GM15510 (cell line): Measurements from ENCODE around the gene CPD.

Source experiments
- POLR2A ChIP-seq: IDR thresholded peaks from 3 replicates; pipeline ENCODE4 v1.6.1; 2011; ENCODE audit warnings: borderline replicate concordance; ENCODE audit not compliant: insufficient read length; ENCODE audit errors: extremely low read depth

The CPD gene

DNA sequence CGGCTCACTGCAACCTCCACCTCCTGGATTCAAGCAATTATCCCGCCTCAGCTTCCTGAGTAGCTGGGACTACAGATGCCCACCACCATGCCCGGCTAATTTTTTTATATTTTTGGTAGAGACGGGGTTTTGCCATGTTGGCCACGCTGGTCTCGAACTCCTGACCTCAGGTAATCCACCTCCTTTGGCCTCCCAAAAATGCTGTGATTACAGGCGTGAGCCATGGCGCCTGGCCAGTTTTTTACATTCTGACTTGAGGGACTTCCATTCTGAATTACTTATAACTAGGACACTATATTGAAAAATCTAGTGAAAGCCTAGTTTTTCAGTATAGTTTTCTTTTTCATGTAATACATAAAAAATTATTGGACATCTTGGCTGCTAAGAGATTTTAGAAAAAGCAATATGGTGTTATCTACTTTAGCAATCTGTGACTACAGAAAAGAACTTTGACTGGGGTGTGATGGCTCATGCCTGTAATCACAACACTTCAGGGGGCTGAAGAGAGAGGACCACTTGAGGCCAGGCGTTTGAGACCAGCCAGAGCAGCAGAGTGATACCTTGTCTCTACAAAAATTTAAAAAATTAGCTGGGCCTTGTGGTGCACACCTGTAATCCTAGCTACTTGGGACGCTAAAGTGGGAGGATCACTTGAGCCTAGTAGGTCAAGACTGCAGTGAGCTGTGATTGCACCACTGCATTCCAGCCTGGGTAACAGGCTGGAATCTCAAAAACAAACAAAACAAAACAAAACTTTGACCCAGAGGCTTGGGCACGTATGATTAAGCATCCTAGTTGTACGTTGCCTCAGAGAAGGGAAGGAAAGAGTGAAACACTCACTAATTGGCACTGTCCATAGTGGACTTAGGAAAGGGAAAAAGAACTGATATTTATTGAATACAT lies 71.6 kb downstream of the CPD start:
- no peak for TF ChIP-seq POLR2A

DNA sequence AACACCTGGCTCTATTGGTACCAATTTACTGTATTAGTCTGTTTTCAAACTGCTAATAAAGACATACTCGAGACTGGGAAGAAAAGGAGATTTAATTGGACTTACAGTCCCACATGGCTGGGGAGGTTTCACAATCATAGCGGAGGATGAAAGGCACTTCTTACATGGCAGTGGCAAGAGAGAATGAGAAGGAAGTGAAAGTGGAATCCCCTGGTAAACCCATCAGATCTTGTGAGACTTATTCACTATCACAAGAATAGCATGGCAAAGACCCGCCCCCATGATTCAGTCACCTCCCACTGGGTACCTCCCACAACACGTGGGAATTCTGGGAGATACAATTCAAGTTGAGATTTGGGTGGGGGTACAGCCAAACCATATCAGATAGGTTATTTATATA lies 75.9 kb downstream of the CPD start:
- TF ChIP-seq POLR2A, result no peak

DNA sequence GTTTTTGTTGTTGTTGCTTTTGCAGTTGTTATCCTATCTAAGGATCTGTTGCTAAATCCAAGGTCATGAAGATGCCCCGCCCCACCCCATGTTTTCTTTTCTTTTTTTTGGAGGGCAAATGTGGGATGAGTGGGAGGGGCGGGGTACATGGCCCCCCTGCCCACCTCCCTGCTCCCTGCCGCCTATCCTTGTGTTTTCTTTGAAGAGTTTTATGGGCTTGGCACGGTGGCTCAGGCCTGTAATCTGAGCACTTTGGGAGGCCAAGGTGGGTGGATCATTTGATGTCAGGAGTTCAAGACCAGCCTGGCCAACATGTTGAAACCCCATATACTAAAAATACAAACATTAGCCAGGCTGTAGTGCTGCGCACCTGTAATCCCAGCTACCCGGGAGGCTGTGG lies 79.6 kb downstream of the CPD start:
- TF ChIP-seq POLR2A, result no peak

DNA sequence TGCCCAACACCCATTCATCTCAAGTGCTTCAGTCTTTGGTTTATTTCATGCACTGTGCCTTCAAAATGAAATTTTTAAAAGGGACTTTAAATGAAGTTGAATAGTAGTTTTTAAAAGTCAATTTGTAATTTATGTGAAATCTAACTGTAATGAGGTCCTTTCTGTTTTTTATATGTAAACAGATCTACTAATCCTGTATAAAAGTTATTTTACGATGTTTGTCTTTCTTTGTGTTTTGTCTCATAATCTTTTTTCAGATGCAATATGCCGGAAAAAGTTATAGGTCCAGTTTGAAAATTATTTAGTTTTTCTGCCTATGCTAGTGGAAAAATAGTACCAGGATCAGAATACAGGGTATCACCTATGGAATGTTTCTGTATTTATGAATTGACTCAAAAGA lies 89.7 kb downstream of the CPD start:
- TF ChIP-seq POLR2A, result no peak

DNA sequence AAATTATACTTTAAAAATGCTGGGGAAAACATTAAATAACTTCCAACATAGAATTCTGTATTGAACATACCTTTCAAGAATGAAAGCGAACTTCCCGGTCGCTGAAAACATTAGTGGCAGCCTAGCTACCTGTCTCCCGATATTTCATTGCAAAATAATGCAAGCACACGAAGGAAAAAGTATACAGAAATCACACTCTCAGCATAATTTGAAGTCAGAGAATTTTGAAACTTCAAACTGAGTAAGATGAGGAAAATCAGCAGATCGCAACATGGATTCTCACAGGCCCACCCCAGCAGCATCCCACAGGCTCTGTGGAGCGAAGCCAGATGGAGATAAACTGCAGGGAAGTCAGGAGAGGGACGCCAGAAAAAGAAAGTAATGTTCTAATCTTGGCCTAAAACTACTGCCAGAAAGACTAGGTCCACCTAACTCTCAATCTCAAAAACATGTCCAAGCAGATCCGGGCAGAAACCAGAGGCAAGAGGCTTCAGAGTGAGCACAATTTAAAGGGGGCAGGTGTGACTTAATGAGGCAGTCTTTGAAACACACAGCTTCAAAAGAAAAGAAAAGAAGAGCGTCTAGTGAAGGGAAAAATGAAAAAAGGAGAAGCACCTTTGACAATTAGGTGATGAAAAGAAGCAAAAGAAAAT lies 93.6 kb downstream of the CPD start:
- TF ChIP-seq POLR2A, result no peak

DNA sequence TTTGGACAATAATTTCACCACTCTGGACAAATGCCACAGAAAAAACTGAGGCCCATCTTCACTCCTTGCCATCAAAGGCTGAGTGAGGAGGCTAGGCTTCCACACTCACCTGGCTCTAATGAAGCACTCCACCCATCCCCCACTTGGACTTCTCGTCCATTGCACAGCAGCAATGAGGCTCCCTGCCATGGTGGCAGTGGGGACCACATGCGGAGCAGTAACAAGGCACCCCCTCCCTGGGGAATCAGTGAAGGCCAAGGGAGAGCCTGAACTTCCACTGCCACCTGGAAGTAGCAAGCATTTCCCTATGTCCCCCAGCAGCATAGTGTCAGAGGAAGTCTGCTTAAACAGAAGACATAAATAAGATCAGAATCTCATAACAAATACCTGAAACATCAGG lies 96.5 kb downstream of the CPD start:
- TF ChIP-seq POLR2A, result no peak

DNA sequence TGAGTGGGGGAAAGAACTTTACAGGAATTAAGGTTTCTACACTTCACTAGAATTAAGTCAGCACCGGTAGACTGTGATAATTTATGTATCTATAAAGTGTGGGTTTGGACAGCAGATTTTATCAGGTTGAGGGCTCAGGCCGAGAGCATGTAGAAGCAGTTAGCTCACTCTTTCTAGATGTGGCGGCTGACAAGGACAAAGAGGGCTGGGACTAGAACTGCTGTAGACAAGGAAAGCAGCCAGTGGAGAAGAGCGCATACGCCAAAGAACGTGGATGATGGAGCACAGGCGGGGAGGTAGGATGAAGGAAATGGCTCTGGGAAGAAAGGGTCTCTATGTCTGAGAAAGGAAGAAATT lies 98.0 kb downstream of the CPD start:
- no peak for TF ChIP-seq POLR2A

DNA sequence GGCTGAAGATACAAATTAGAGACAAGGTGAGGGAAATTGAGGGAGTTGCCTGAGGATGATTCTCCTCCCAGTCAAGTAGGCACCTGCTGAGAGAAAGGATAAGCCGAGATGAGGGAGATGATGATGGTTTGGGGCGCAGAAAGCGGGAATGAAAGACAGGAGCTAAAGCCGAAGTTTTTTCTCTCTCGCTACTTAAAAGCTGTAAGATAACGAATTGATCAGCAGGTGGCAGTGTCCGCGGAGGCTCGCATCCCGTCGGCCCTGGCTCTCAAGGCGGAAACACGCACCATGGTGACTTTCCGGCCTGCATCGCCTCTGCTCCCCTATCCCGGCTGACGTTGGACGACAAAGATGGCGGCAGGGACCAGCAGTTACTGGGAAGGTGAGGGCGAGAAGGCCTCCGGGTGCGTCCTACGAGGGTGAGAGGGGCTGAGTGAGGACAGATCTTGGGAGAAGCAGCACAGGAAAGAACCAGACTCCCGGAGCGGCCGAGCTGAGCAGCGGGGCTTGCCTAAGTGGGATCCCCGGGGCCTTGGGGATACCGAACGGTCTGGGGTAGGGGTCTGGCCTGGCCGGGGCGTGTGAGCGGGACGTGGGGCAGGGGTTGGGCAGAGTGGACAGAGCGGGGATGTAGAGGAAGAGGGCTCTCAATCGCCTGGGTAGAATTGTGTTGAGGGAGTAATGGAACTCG lies 98.5 kb downstream of the CPD start, which contains the start of gene GOSR1:
Gene GOSR1, plus strand, starts transcription at position 326 of the 691 bp plus-strand sequence. Its CDS starts 26 bp downstream, at position 352.
- peak; percentile 91 for TF ChIP-seq POLR2A

DNA sequence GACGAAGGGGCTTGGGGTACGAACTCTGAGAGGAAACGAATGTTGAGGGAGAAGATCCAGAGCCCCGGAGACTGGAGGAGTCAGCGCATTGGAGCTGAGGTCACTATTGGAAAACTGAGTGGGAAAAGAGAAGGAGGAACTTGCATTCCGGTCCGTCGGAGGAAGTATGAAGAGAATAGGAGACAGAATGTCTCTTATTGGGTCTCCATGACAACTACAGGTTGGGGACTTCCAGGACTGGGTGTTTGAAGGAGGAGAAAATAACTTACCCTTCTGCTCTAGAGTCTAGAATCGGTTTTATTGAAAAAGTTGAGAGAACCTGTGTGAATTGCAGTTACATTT lies 99.0 kb downstream of the CPD start:
- TF ChIP-seq POLR2A, result no peak

DNA sequence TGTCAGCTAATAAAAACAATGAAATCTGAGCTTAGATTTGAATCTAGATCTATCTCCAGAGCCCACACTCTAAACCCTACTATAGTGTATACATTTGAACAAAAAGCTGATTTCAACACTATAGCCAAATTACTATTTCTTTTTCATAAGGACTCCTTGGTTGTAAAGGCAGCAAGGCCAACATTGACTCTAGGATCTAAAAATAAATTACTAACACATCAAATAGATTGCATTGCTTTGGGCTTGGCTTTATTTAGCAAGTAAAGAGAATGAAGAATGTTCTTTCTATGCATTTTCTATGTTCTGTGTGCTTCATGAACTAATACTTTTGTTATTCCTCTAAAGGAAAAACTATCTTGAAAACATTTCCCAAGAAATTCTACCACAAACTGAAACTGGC lies 103.8 kb downstream of the CPD start:
- TF ChIP-seq POLR2A, result no peak

DNA sequence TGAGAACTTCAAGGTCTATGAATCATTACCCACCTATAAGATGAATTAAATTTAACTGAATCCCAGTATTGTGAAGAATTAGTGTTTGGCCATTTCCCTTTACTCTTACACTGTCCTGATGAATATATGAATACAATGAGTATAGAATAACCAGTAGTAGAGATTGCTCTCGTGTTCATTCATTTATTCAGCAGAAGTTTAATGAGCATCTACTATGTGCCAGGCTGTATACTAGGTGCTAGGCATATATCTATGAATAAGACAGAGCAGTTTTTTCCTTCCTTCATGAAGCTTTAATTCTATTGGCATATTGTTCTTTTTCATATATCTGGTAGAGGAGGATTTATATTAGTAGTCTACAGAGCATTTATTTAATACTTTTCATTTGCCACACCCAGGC lies 104.4 kb downstream of the CPD start:
- no peak for TF ChIP-seq POLR2A

DNA sequence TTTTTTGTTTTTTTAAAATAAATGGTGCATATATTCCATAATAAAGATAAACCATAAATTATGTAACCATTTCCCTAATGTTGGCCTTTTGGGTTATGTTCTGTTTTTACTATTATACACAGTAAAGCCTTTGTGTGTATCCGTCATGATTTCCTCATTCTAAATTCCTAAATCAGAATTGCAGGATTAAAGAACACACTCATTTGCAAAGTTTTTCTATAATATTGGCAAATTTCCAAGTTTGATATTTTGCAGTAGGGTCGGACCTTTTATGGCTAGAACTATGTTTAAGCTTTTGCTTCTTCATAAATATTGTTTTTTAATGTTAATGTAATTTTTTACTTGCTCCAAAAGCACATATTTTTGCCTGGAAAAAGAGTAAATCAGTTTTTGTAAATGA lies 115.1 kb downstream of the CPD start:
- TF ChIP-seq POLR2A, result no peak

DNA sequence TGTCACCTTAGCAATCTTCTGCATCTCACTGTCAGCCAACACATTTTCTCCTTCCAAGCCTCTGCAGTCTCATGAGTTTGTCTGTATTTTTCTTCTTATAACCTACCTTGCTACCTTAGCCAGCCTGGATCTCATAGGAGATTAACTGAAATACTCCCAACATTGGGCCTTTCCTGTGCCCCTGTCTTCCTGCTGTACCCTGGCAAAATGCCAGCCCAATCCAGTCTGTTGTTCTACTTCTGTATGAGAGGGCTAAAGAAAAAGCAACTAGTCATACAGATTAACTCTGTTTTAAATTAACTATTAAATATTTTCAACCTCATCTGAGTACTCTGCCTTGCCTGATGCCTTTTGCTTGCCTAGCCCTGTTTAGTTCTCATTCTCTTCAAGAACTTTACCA lies 116.9 kb downstream of the CPD start:
- no peak for TF ChIP-seq POLR2A

DNA sequence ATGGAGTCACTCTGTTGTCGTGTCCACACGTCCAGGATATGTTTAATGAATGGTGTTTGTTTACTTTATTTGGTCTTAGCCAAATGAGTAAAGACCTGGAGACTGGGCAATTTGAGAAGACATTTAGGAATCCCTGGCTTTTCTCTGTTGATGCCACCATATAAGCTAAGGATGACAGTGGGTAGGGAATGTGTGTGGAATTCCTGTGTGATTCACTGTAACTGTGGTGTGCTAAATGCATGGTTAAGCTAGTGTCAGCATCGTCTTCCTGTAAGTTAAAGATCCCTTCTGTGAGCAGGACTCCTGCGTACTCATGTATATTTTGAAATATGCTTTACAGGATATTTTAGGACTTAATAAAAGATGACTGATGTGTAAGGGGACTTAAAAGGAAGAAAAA lies 124.8 kb downstream of the CPD start:
- no peak for TF ChIP-seq POLR2A

DNA sequence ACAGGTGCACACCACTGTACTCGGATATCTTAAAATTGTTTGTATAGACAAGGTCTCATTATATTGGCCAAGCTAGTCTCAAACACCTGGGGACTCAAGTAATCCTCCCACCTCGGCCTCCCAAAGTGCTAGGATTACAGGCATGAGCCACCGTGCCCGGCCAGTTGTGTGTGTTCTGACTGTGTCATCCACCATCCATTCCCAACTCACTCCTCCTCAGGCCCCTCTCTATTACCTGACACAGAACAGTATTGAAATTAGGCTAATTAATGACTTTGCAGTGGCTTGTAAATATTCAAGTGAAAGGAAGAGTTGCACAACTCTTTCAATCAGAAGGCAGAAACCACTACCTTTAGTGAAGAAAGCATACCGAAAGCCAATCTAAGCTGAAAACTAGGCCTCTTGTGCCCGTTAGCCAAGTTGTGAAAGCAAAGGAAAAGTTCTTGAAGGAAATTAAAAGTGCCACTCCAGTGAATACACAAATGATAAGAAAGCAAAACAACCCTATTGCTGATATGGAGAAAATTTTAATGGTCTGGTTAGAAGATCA lies 127.2 kb downstream of the CPD start:
- TF ChIP-seq POLR2A, result no peak
